ENCODE measurements around the gene PROX1.

Gene PROX1

DNA sequence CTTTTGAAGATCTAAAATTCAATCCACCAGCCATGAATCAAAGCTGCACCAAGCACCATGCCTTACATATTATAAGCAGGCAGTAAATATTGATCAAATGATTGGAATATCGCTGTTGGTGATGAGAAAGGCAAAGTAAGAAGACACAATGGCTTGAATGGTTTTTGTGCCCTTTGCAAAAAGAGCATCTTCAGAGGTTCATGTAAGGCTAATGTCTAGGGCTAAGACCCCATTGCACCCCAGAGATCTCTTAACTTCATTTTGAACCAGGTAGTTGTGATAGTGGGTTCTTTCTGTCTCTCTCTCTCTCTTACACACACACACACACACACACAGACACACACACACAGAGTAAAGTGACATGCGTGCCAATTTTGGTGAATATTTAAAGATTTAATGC lies 12.0 kb downstream of the PROX1 start:
- Mint-ChIP-seq H3K36me3 (no peaks in the 10 kb centered on the region), H3K4me1 (ENCODE audit: low read depth) (no peaks in the 10 kb centered on the region), H3K27ac (no peak overlapping the region), H3K9me3 (ENCODE audit: low read depth) (no peaks in the 10 kb centered on the region), H3K27me3 (peaks cover 13% of the 10 kb centered on the region), H3K4me3 (no peak overlapping the region)

DNA sequence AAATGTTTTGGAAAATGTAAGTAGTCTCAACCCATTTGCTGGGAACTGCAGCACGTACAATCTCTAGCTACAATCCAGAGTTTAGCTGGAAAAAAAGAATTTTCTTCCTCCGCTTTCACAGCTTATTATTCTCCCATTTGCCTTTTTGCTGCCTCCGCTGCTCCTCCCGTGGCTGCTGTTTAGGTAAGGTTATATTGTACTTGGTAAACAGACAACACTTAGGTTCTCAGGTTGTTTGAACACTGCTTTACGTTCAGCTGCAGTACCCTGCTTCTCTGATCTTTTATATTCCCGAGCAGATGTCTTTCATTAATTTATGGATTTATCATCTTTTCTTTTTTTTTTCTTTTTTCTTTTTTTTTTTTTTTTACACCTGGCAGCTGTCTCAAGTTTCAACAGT lies 14.3 kb downstream of the PROX1 start:
- Mint-ChIP-seq H3K4me1 (ENCODE audit: low read depth) (no peaks in the 10 kb centered on the region), H3K9me3 (ENCODE audit: low read depth) (no peaks in the 10 kb centered on the region), H3K36me3 (no peaks in the 10 kb centered on the region), H3K4me3 (no peak overlapping the region), H3K27me3 (peaks cover 15% of the 10 kb centered on the region), H3K27ac (no peak overlapping the region)

DNA sequence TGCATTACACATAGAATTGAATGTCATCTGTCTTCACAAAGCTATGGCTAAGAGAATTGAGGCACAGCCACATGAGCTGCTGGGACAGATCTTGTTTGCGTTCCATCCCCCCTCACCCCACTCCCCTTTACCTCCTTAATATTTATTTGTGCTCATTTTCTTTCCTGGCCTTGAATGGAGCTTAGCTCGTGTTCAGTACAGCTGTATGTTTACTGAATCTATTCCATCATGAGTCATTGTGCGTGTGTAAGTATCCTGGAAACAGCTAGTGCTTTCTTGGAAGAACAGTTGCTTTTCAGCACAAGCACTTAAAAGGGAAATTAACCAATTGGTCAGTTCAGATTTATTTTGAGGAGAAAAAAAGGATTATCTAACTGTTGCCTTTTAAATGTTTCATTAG lies 14.7 kb downstream of the PROX1 start:
- Mint-ChIP-seq H3K4me1 (ENCODE audit: low read depth) (no peaks in the 10 kb centered on the region), H3K4me3 (no peak overlapping the region), H3K27ac (no peak overlapping the region), H3K9me3 (ENCODE audit: low read depth) (no peaks in the 10 kb centered on the region), H3K27me3 (peaks cover 13% of the 10 kb centered on the region), H3K36me3 (no peaks in the 10 kb centered on the region)

DNA sequence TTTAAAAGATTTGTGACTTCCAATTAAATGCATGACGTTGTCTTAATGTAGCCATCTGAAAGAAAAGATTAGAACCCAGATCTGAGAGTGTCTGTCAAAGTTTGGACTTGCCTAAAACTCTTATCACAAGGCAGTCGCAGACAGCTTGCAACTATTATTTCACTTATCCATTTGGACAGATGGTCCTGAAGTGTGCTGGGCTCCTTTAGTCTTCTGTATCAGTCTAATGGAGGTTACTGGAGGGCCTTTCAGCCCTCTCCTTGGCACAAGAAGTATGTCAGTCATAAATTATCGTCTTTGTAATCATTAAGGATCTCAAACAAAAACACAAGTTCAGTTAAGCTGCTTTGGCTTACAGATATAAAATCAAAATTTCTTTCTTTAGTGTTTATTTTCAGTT lies 15.5 kb downstream of the PROX1 start:
- Mint-ChIP-seq H3K9me3 (ENCODE audit: low read depth) (no peaks in the 10 kb centered on the region), H3K4me1 (ENCODE audit: low read depth) (no peaks in the 10 kb centered on the region), H3K27ac (no peak overlapping the region), H3K27me3 (peaks cover 9% of the 10 kb centered on the region), H3K4me3 (no peak overlapping the region), H3K36me3 (no peaks in the 10 kb centered on the region)

DNA sequence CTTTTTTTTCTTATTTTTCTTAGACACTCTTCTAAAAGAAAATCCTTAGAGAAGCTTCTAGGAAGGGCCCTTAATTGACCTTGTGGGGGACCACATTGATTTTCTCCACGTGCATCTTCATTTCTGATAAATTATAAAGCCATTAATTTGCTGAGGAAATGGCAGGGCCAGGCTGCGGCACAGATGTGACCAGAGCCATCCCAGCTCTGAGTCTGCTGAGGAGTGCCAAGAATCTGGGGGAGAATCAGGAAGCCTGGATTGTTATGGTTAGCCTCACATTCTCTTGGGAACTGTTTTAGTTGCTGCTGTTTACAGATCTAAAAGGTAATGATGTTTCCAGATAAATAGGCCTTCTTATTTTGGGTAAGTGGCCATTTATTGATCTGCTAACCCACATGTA lies 16.2 kb downstream of the PROX1 start:
- peaks cover 9% of the 10 kb centered on the region for H3K27me3 Mint-ChIP-seq
- H3K4me1 Mint-ChIP-seq (ENCODE audit: low read depth) = no peaks in the 10 kb centered on the region
- H3K36me3 Mint-ChIP-seq = no peaks in the 10 kb centered on the region
- H3K9me3 Mint-ChIP-seq (ENCODE audit: low read depth) = no peaks in the 10 kb centered on the region
- H3K4me3 Mint-ChIP-seq = no peak overlapping the region
- no peak overlapping the region for H3K27ac Mint-ChIP-seq

DNA sequence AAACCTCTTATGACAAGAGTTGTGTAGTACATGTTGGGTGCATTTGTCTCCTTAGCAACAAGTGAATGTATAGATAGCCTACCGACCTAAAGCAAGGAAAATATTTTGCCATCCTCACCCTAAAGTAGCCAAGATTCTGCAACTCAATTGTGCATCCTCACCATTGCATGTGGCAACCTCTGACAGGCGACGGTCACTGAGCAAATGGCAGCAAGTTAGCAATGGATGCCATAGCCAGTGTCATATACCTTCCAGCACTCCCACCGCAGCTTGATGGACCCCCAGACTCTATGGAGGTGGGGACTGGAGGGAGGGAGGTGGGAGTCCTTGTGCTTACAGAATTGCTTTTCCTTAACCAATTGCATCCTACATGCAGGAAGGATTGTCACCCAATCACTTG lies 17.0 kb downstream of the PROX1 start:
- no peaks in the 10 kb centered on the region for H3K4me1 Mint-ChIP-seq (ENCODE audit: low read depth)

DNA sequence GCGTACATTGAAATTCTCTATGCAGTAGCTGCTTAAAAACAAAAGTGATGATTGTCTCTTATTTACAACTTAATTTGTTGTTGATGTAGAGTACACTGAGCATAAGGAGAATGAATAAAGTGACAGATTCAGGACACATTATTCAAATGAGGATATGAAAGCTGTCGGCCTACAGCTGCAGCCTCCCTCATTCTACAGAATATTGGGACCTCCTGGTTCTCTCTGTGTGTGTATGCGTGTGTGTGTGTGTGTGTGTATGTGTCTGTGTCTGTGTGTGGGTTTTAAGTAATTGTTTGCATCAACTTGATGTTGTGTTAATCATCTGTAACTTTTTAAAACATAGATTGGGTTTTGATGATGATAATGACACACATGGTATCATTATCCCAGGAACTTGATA lies 17.9 kb downstream of the PROX1 start:
- Mint-ChIP-seq H3K36me3 (no peaks in the 10 kb centered on the region), H3K4me1 (ENCODE audit: low read depth) (no peaks in the 10 kb centered on the region), H3K9me3 (ENCODE audit: low read depth) (no peaks in the 10 kb centered on the region), H3K27ac (no peak overlapping the region), H3K27me3 (peaks cover 9% of the 10 kb centered on the region), H3K4me3 (no peak overlapping the region)

More for the DNA sequence above, 17.0 kb downstream of the PROX1 start:
- H3K4me3 Mint-ChIP-seq = no peak overlapping the region
- no peaks in the 10 kb centered on the region for H3K36me3 Mint-ChIP-seq
- peaks cover 9% of the 10 kb centered on the region for H3K27me3 Mint-ChIP-seq
- H3K27ac Mint-ChIP-seq = no peak overlapping the region
- H3K9me3 Mint-ChIP-seq (ENCODE audit: low read depth) = no peaks in the 10 kb centered on the region

DNA sequence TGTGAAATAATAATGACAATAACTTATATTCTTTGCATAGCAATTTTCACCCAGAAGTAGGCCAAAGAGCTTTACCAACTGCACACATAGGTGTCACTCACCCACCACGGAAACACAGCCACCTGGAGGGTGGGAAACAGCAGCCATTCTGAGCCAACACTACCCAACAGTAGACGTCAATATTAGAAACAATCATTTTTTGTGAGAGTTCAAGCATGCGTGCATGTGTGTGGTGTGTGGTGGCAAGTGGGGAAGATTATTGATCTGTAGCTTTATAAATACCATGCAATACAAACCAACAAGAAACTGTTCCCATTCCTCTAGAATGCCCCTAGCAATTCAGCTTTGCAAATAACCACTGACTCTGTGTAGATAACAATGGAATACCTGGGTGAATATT lies 19.1 kb downstream of the PROX1 start:
- Mint-ChIP-seq H3K4me1 (ENCODE audit: low read depth) (no peaks in the 10 kb centered on the region), H3K9me3 (ENCODE audit: low read depth) (no peaks in the 10 kb centered on the region), H3K27ac (no peak overlapping the region), H3K36me3 (no peaks in the 10 kb centered on the region), H3K4me3 (no peak overlapping the region), H3K27me3 (peaks cover 12% of the 10 kb centered on the region)

DNA sequence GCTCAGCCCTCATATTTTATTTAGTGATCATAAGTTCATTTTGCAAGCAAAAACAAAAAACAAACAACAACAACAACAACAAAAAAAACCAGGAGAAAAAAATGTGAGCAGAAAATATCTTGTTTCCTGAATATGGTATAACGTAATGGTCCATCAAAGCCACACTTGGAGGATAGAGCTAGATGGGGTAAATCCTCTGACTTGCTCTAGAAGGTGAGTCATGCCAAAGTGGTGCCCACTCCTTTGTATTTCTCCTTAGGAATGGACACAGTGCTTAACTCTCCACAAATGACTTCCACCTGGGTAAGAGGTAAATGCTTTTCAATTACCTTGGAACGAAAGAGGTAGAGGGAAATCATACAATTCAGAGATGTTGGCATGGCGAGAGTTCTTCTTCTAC lies 20.6 kb downstream of the PROX1 start:
- H3K27me3 Mint-ChIP-seq = peaks cover 10% of the 10 kb centered on the region
- H3K4me1 Mint-ChIP-seq (ENCODE audit: low read depth) = no peaks in the 10 kb centered on the region
- no peak overlapping the region for H3K27ac Mint-ChIP-seq
- H3K9me3 Mint-ChIP-seq (ENCODE audit: low read depth) = no peaks in the 10 kb centered on the region
- H3K4me3 Mint-ChIP-seq = no peak overlapping the region
- H3K36me3 Mint-ChIP-seq = no peaks in the 10 kb centered on the region

DNA sequence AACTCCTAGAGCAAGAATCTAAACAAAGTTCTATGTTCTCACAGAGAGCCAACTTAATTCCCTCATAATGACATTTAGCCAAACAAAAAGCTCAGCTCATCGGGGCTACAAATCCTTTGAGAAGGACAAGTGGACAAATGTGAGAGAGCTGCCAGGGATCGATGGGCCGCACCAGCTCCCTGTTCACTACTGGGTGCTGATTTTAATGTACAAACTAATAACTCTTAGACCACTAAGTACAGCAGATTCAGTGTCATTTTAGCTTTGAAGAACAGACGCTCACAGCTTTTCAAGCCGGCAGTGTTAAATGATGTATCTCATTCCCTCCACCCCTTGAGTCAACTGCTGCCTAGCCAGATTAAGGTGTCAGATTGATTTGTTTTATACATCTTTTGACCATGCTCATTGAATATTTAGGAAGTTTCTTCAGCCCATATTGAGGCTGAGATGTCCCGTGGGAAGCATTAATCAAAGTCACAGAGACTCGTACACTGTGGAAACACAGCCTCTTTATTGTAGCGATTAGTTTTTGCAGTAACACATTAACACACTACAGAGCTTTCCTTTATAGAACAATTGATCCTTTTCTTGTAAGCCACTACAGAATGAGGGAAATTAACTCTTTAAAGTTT lies 21.1 kb downstream of the PROX1 start:
- no peaks in the 10 kb centered on the region for H3K9me3 Mint-ChIP-seq (ENCODE audit: low read depth)
- H3K27ac Mint-ChIP-seq = no peak overlapping the region
- no peak overlapping the region for H3K4me3 Mint-ChIP-seq
- no peaks in the 10 kb centered on the region for H3K4me1 Mint-ChIP-seq (ENCODE audit: low read depth)
- peaks cover 10% of the 10 kb centered on the region for H3K27me3 Mint-ChIP-seq
- no peaks in the 10 kb centered on the region for H3K36me3 Mint-ChIP-seq

DNA sequence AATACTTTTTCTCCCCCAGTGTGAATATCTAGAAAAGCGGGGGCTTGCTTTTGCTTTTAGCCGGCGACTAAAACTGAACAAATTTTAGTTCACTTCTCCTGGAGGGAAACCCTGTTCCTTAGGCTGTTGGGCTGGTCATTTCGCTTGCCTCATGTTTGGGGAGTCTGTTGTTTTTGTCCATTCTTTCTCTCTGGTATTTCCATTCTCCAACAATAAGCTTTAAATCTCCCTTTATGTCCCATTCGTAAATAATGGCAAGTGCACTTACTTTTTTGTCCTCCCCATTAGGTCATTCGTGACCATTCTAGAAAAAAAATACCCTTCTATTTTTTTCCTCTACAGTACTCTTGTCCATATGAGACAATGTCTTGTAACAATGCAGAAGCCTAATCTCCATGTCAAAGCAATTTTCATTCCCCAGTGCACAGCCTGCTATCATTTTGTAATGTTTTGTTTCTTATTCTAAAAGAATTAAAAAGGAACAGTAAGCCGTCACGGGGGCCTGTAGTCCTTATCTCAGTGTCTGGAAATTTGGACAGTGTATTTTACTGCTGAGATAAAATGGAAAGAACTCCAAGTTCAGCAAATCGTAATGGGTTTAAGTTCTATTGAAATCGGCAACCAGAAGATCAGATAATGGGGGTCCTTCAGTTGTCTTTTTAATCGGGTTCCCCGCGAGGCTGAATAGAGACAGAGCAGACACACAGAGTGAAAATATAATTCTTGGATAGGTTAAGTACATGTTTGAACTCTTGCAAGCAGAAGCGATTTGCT lies 21.8 kb downstream of the PROX1 start:
- Mint-ChIP-seq H3K36me3 (no peaks in the 10 kb centered on the region), H3K27ac (no peak overlapping the region), H3K9me3 (ENCODE audit: low read depth) (no peaks in the 10 kb centered on the region), H3K4me3 (no peak overlapping the region), H3K27me3 (peaks cover 11% of the 10 kb centered on the region), H3K4me1 (ENCODE audit: low read depth) (no peaks in the 10 kb centered on the region)

DNA sequence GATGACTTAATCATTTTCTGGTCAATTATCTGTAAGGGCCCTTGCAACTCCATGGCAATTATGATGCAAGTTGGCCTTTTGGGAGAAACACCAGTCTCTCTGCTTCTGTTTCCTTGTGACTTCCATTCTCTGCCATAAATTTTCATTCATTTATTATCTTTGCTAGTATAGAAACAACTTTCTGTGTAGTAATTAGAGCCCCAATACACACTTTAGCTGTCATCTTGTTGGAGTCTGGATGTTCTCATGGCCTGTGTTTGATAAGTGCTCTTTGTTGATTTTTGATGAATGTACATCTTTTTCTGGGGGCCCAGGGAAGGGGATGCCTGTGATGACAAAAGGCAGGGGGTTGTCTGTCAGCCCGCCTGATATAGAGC lies 22.4 kb downstream of the PROX1 start:
- Mint-ChIP-seq H3K4me3 (no peak overlapping the region), H3K9me3 (ENCODE audit: low read depth) (no peaks in the 10 kb centered on the region), H3K27ac (no peak overlapping the region), H3K36me3 (no peaks in the 10 kb centered on the region), H3K4me1 (ENCODE audit: low read depth) (no peaks in the 10 kb centered on the region), H3K27me3 (peaks cover 10% of the 10 kb centered on the region)

DNA sequence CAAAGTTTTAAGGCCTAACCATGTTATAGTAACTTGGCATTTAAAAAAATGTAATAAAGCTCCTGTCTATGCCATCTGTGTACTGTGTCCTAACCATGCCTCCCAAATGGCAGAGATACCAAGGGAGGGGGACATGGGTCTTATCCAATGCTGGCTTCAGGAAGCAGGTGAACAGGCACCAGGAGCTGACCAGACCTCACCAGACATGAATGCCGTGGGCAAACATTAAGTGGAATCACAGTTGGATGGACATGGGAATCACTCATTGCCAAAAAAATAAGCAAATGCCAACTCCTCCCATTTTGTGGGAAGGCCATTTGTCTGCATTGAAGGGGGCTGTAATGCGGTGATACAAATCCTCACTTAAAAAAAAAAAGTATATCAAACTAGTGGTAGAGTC lies 22.9 kb downstream of the PROX1 start:
- H3K27ac Mint-ChIP-seq = no peak overlapping the region
- H3K4me3 Mint-ChIP-seq = no peak overlapping the region
- no peaks in the 10 kb centered on the region for H3K4me1 Mint-ChIP-seq (ENCODE audit: low read depth)
- H3K9me3 Mint-ChIP-seq (ENCODE audit: low read depth) = no peaks in the 10 kb centered on the region
- H3K27me3 Mint-ChIP-seq = peaks cover 9% of the 10 kb centered on the region
- H3K36me3 Mint-ChIP-seq = no peaks in the 10 kb centered on the region

DNA sequence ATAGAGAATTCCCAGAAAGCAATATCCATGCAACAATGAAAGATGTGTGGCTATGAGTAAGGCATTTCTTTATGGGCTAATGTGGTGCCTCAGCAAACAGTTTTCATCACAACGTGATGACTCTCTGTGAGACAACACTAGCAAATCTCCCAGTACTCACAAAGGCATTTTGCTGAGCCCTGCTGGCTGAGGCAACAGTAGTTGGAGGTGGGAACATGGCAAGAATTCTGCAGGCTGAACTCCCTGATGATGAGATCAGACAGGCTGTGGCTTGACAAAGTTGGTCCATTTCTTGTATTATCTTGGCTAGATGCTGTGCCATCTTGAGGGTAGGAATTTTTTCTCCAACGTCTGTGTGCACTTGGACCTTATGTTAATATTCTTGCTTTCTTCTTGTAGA lies 24.6 kb downstream of the PROX1 start:
- H3K36me3 Mint-ChIP-seq = no peaks in the 10 kb centered on the region
- H3K4me1 Mint-ChIP-seq (ENCODE audit: low read depth) = no peaks in the 10 kb centered on the region
- H3K9me3 Mint-ChIP-seq (ENCODE audit: low read depth) = no peaks in the 10 kb centered on the region
- H3K4me3 Mint-ChIP-seq = no peak overlapping the region
- peaks cover 4% of the 10 kb centered on the region for H3K27me3 Mint-ChIP-seq
- no peak overlapping the region for H3K27ac Mint-ChIP-seq

DNA sequence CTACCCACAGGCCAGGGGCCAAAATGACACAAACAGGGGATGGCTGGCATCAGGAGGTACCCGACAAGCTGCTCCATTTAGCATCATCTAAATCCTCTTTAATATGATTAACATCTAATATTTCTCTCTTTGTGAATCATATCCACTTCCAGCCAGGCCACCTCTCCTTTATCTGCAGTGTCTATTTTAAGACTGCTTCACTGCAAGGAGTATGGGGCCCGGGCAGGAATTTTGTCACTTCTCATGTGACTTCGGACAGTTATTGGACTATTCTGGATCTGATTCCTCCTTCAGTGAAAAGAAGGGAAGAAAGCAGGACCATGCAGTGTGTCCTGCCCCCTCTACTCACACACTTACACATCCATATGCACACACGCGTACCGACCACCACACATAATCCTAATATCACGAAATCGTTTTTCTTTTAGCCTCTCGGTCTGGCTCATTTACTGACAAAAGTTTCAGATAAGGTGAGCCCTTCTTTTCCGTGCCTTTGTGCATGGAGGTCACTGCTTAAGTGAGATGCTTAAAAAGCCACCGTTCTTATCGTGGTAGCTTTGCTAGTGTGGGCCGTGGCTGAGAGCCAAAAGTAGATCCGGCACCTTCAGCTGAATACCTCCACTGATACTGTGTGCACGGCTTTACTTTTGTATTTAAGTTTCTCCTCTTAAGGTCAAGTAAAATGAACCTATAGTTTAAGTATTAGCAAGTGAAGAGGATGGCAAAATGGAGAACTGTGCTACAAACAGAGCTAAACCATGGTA lies 26.0 kb downstream of the PROX1 start:
- Mint-ChIP-seq H3K27me3 (peaks cover 4% of the 10 kb centered on the region), H3K4me1 (ENCODE audit: low read depth) (no peaks in the 10 kb centered on the region), H3K27ac (no peak overlapping the region), H3K9me3 (ENCODE audit: low read depth) (no peaks in the 10 kb centered on the region), H3K4me3 (no peak overlapping the region), H3K36me3 (no peaks in the 10 kb centered on the region)

Measured in activated naive CD8-positive, alpha-beta T cell (primary cell).